ENCODE measurements around the gene CFAP68.

GRCh38 chr11:111834432-111835163 lies 44.7 kb upstream of the CFAP68 start:
- no peak for TF ChIP-seq POLR2A (IDR thresholded peaks at IDR 0.05)
- TF ChIP-seq, protein P1, sequence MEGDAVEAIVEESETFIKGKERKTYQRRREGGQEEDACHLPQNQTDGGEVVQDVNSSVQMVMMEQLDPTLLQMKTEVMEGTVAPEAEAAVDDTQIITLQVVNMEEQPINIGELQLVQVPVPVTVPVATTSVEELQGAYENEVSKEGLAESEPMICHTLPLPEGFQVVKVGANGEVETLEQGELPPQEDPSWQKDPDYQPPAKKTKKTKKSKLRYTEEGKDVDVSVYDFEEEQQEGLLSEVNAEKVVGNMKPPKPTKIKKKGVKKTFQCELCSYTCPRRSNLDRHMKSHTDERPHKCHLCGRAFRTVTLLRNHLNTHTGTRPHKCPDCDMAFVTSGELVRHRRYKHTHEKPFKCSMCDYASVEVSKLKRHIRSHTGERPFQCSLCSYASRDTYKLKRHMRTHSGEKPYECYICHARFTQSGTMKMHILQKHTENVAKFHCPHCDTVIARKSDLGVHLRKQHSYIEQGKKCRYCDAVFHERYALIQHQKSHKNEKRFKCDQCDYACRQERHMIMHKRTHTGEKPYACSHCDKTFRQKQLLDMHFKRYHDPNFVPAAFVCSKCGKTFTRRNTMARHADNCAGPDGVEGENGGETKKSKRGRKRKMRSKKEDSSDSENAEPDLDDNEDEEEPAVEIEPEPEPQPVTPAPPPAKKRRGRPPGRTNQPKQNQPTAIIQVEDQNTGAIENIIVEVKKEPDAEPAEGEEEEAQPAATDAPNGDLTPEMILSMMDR (IDR thresholded peaks at IDR 0.05), result no peak

Measured in thyroid gland (tissue), 4 donors.